HEK293T (cell line): Measurements from ENCODE around the gene MRPS12.

Experiments used
- SP1 ChIP-seq: fragments of 450-650 bp; IDR thresholded peaks from 2 replicates; pipeline ENCODE4 v1.6.1; 2017
- ZNF384 ChIP-seq: fragments of 450-650 bp; IDR thresholded peaks from 2 replicates; pipeline ENCODE4 v1.6.1; 2016

GRCh38 chr19:38978326-38978689 lies 47.6 kb downstream of the MRPS12 start:
- TF ChIP-seq ZNF384 (no peak), SP1 (no peak)
